Endometrial microvascular endothelial cells (primary cell): ENCODE measurements around the gene ICE2. TPM values are rescaled to one million over a fixed set of nuclear protein-coding genes. Genes with fewer than 3 reads are reported as not detected.

Source experiments
- in situ Hi-C: cut with HindIII; loops from 2 replicates; pipeline ENCODE4 v1.10.0; 2017; ENCODE audit warnings: low sequenced_read_pairs, low pct_unique_long_range_greater_than_20kb; ENCODE audit errors: inconsistent ontology term
- total RNA-seq: library from RNA; depleted of rRNA; stranded (reverse); fragments of >200 nt; gene quantifications from one replicate; pipeline ENCODE4 v1.2.3, GENCODE V29; 2015; ENCODE audit errors: inconsistent ontology term

The ICE2 gene
- total RNA-seq, 1 donor from 2014 or later: 23.0 TPM

GRCh38 chr15:60462027-60462426 lies 16.9 kb downstream of the ICE2 start:
- in situ Hi-C loops: no loop called here

DNA sequence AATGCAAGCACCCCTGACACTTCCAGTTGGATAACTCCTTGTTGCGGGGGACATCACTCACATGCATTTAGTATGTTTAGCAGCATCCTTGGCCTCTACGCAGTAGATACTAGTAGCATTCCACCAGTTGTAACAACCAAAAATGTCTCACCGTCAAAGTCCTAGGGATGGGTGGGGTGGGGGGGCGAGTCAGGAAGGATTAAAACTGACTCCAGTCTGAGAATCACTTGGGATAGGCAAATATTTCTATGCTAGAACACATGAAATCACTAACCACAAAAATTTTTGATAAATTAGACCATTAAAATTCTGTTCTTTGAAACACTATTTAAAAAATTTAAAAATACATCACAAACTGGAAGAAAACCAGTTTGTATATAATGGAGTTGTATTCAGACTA lies 18.0 kb downstream of the ICE2 start:
- in situ Hi-C loops: no loop called here

DNA sequence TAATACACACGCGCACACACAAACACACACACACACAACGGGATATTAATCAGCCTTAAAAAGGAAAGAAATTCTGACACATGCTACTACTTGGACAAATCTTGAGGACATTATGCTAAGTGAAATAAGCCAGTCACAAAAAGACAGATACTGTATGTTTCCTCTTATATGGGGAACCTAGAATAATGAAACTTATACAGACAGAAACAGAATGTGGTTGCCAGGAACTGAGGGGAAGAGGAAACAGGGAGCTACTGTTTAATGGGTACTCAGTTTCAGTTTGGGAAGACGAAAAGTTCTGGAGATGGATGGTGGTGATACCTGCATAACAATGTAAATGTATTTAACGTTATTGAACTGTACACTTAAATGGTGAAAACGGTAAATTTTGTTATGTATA lies 20.2 kb downstream of the ICE2 start:
- in situ Hi-C loops: no loop called here

DNA sequence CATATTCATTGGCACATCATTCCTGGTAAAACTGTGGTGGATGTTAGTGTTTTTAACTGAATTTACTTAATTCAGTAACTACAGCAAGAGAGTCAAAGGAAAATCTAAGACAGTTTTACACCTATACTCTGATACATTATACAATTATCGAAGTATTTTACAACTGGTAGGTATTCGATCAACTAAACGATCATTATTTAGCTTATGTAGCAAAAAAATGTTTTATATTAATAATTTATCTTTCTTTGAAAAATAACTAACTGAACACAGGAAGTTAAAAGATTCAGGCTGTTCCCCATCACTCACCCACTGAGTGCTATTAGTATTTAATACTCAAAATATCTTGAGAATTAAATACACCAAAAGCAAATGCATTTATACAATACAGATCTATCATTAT lies 21.0 kb downstream of the ICE2 start:
- in situ Hi-C loops: no loop called here

- in situ Hi-C loops: no loop called here
Measured at GRCh38 chr15:60454824-60455223, 24.1 kb downstream of the ICE2 start.

DNA sequence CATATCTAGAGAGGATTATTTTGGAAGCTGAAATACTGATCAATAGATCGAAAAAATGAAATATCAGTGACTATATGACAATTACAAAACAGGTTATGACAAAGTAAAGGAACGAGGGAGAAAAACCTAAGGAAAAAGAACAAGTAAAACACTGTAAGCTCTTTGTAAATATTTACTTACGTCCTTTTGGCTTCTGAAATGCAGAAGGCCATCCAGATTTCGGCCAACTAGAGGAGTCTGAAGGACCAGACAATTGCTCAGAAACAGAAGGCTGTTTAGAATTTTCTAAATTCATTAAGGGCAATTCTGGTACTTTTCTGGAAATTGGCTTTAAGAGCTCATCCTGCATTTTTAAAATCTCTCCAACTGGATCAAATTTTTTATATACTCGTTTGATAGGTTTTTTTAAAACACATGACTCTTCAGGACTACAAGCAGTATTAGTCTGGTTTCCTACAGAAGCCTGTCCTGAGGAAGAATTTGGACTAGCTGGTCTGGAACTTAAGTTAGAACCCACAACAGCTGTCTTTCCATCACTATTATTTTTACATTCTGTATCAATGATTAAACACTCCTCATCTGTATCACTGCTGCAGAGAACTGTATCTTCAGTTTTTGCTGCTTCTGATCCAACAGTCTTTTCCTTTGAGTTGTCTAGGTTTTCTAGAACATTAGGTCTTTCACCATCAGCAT lies 30.1 kb downstream of the ICE2 start:
- in situ Hi-C loops: no loop called here

DNA sequence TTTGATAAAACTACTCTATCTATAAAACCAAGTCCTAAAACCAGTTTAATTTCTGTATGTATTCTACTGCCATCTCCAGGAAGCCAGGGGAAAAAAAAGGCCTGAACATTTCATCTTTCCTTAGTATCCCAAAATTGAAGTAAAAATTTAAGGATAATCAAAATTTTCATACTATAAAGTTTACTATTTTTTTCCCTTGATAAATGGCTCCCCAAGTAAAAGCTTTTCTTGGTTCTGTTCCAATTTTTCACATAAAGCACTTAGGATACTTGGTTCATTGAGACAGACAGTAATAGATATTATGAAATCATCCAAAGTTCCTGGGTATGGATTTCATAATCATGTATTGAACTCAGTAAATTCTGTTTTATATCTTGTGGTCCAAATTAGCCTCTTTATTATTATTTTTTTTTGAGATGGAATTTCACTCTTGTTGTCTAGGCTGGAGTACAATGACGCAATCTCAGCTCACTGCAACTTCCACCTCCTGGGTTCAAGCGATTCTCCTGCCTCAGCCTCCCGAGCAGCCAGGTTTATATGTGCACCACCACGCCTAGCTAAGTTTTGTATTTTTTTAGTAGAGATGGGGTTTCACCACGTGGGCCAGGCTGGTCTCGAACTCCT lies 34.5 kb downstream of the ICE2 start:
- in situ Hi-C loops: no loop called here

- in situ Hi-C loops: no loop called here
Measured at GRCh38 chr15:60442763-60443162, 36.2 kb downstream of the ICE2 start.

DNA sequence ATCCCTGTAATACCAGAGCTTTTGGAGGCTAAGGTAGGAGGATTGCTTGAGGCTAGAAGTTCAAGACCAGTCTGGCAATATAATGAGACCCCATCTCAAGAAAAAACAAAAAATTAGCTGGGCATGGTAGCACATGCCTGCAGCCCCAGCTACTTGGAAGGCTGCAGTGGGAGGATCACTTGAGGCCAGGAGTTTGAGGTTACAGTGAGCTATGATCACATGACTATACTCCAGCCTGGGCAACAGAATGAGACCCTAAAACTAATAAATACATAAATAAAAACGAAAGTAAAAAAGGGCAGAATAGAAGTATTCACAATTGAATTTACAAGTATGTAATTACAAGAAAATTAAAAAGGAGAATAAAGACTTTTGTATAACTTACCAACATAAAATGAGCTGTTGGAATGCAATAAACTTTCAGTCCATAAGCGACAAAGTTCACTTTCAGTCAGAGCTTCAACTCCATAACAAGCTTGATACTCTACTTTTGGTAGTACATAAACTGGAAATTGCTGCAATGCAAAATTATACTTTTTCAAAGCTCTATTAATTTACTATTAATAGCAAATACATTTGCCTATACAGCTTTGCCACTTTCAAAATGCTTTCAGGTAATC lies 36.8 kb downstream of the ICE2 start:
- in situ Hi-C loops: no loop called here

DNA sequence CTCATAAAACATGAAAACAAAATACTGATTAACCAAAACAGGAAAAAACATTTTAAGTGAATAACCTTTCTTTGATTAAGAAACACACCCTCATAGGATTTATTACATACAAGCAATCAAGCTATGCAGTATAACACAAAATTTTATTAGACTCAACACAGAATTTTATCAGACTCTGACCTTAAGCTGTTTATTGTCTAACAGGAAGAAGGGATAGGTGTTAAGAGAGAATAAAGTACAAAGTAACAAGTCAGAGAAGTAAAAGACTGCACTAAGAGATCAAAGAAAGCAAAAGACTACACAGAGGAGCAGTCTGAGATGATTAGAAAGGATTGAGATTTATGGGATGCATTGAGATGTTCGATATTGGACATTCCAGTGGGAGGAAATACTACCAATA lies 37.6 kb downstream of the ICE2 start:
- in situ Hi-C loops: no loop called here

GRCh38 chr15:60438646-60439045 lies 40.3 kb downstream of the ICE2 start:
- in situ Hi-C loops: no loop called here

- in situ Hi-C loops: no loop called here
Measured at GRCh38 chr15:60428935-60429334, 50.0 kb downstream of the ICE2 start.

DNA sequence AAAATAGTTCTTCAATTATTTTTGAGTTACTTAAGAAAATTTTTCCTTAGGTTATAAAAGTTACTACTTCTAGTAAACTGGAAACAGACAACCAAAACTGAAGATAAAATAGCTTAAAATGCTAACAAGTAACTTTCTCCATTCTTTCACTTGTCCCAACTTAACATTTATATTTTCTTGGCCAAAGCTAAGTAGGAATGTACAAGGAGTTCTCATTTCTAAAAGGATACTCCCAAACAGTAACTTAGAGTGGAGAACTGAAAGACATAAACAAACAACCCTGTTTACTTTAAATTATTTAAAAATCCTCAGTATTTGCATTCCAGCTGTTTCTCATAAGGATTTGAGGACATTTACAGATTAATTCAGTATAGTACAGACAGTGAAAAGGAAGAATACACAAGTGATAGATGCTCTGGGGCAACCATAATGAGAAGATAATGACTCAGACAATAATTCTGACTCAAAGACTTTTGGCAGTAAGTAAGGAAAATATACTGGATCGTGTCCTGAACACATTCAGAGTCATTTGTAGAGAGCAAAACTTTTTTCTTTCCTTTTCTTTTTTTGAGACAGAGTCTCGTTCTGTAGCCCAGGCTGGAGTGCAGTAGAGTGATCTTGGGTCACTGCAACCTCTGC lies 52.0 kb downstream of the ICE2 start:
- in situ Hi-C loops: no loop called here

GRCh38 chr15:60425461-60425860 lies 53.5 kb downstream of the ICE2 start:
- in situ Hi-C loops: no loop called here

DNA sequence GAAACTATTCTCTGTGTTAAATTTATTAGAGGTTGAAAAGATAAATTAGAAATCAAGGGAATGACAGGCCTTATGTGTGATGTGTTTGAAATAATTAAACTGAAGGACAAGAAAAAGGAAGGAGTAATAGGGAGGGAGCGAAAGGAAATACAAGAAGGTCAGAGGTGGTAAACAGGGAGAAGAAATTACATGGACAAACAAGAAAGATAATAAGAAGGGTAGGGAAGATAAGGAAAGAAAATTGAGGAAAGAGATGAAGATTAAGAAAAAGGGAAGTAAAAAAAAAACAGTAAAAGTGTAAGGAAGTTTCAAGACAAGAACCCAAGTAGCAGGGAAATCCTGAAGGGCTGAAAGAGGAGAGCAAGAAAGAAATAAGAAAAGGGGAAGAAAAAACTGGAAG lies 54.9 kb downstream of the ICE2 start:
- in situ Hi-C loops: no loop called here

- in situ Hi-C loops: no loop called here
Measured at GRCh38 chr15:60423537-60423936, 55.4 kb downstream of the ICE2 start.

- in situ Hi-C loops: no loop called here
Measured at GRCh38 chr15:60421544-60421943, 57.4 kb downstream of the ICE2 start.

- in situ Hi-C loops: no loop called here
Measured at GRCh38 chr15:60420203-60420716, 58.7 kb downstream of the ICE2 start.

DNA sequence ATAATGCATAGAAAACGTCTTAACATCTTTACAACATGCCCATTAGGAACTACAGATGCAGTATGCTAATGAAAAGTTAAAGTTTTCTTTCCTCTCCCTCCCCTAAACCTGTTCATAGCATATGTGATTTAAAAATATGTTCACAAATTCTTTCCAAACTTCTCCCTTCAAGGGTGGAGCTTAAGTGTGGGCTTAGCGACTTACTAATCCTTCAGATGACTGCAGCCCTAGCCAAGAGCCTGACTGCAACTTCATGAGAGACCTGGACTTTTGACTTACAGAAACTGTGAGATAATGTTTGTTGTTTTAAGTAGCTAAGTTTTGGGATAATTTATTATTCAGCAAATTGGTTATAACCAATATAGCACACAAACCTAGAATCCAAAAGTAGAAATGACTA lies 59.2 kb downstream of the ICE2 start:
- in situ Hi-C loops: no loop called here

- in situ Hi-C loops: no loop called here
Measured at GRCh38 chr15:60418096-60418495, 60.8 kb downstream of the ICE2 start.
